WERI-Rb-1 (cell line): ENCODE data around the gene DNAH10.
A peak's percentile ranks its signal among the peaks of the same experiment; 100 is the strongest.

Experiments used
- DNase-seq: peaks from one replicate; pipeline ENCODE4 v3.0.0-alpha.2; 2020
- H3K27ac ChIP-seq: fragments of 250-450 bp; sonication (Bioruptor Pico); 2 replicates; pipeline ENCODE4 v1.5.1; 2020; ENCODE audit warnings: mild to moderate bottlenecking, moderate library complexity
- H3K27me3 ChIP-seq: fragments of 250-450 bp; sonication (Bioruptor Pico); 2 replicates; pipeline ENCODE4 v1.5.1; 2021; ENCODE audit warnings: mild to moderate bottlenecking, low read depth, moderate library complexity; ENCODE audit not compliant: insufficient read depth, severe bottlenecking
- H3K36me3 ChIP-seq: fragments of 250-450 bp; sonication (Bioruptor Pico); 2 replicates; pipeline ENCODE4 v1.5.1; 2020; ENCODE audit warnings: mild to moderate bottlenecking, moderate library complexity
- H3K4me3 ChIP-seq: 2 replicates; pipeline ENCODE4 v1.5.1; 2011; ENCODE audit warnings: low read depth, mild to moderate bottlenecking, control low read depth, low read length
- H3K9me3 ChIP-seq: fragments of 250-450 bp; sonication (Bioruptor Pico); 2 replicates; pipeline ENCODE4 v1.5.1; 2021; ENCODE audit warnings: mild to moderate bottlenecking, moderate library complexity; ENCODE audit not compliant: severe bottlenecking
- CTCF ChIP-seq: IDR thresholded peaks from 2 replicates; pipeline ENCODE4 v1.5.1; 2011; ENCODE audit warnings: low read depth, mild to moderate bottlenecking, control low read depth, inconsistent platforms, low read length

DNAH10 gene

GRCh38 chr12:123965382-123965781, 203.3 kb downstream of the DNAH10 start:
- no peak for DNase-seq
- TF ChIP-seq CTCF, result no peak
- Histone ChIP-seq H3K27me3 (no peaks in the 10 kb centered on the region), H3K36me3 (no peaks in the 10 kb centered on the region; the same call in 1 of the 2 replicates), H3K4me3 (no peak overlapping the region), H3K9me3 (no peaks in the 10 kb centered on the region), H3K27ac (no peak overlapping the region)

- H3K27me3 ChIP-seq, result no peaks in the 10 kb centered on the region
- DNase-seq, result no peak
- H3K4me3 ChIP-seq, result no peak overlapping the region
- TF ChIP-seq CTCF, result no peak
- no peaks in the 10 kb centered on the region; the same call in 1 of the 2 replicates for H3K36me3 ChIP-seq
- no peak overlapping the region for H3K27ac ChIP-seq
- no peaks in the 10 kb centered on the region for H3K9me3 ChIP-seq
Measured at GRCh38 chr12:123966596-123966995, 204.5 kb downstream of the DNAH10 start.

- H3K4me3 ChIP-seq, result no peak overlapping the region
- no peak for DNase-seq
- TF ChIP-seq CTCF, result no peak
- no peaks in the 10 kb centered on the region for H3K27me3 ChIP-seq
- no peaks in the 10 kb centered on the region; the same call in 1 of the 2 replicates for H3K36me3 ChIP-seq
- H3K27ac ChIP-seq, result no peak overlapping the region
- H3K9me3 ChIP-seq, result no peaks in the 10 kb centered on the region
Measured at GRCh38 chr12:123967121-123967586, 205.1 kb downstream of the DNAH10 start.

- Histone ChIP-seq H3K27me3 (no peaks in the 10 kb centered on the region), H3K9me3 (no peaks in the 10 kb centered on the region), H3K4me3 (peak overlapping the region; percentile 70), H3K36me3 (peaks cover 20% of the 10 kb centered on the region), H3K27ac (peak overlapping the region; percentile 73)
- TF ChIP-seq CTCF, result no peak
- DNase-seq, result no peak
Measured at GRCh38 chr12:123971449-123971769, 209.3 kb downstream of the DNAH10 start.

- no peaks in the 10 kb centered on the region for H3K27me3 ChIP-seq
- H3K4me3 ChIP-seq, result peak overlapping the region; percentile 70
- TF ChIP-seq CTCF, result no peak
- no peaks in the 10 kb centered on the region for H3K9me3 ChIP-seq
- peak overlapping the region; percentile 73 for H3K27ac ChIP-seq
- peak; percentile 32 for DNase-seq
- H3K36me3 ChIP-seq, result peaks cover 25% of the 10 kb centered on the region
Measured at GRCh38 chr12:123971770-123972456, 209.8 kb downstream of the DNAH10 start.
